ENCODE results near the gene LGR5. TPM values are rescaled to one million over a fixed set of nuclear protein-coding genes. Genes with fewer than 3 reads are reported as not detected.
A peak's percentile ranks its signal among the peaks of the same experiment; 100 is the strongest.

The LGR5 gene
- total and polyA plus RNA-seq, 10 of the 15 experiments (the other 5 are each of a cell fraction or from before 2014, with no cell fraction given): 2.1 TPM; not detected in 9

- Histone ChIP-seq H3K79me2 (ENCODE audit: control insufficient read depth, insufficient read depth, low read length) (no peaks in the 10 kb centered on the region), H3K27me3 (replicated peaks in 1 of 2; ENCODE audit: control insufficient read depth in 2 of 2, insufficient read depth in 2 of 2, low read length in 1 of 2) (peaks cover 0 to 2% of the 10 kb centered on the region in 2 experiments; a peak in 2 of 4 replicates), H3K27ac (ENCODE audit: control insufficient read depth, insufficient read depth) (no peak overlapping the region), H3K4me2 (ENCODE audit: control insufficient read depth, insufficient read depth) (no peak overlapping the region), H3K4me1 (ENCODE audit: control insufficient read depth, insufficient read depth, low read length) (no peaks in the 10 kb centered on the region), H3K4me3 (no peak overlapping the region), H4K20me1 (ENCODE audit: control insufficient read depth, insufficient read depth) (no peaks in the 10 kb centered on the region), H3K9ac (ENCODE audit: control insufficient read depth, insufficient read depth, low read length) (no peak overlapping the region), H2AFZ (ENCODE audit: control insufficient read depth, low read depth, low read length) (no peak overlapping the region), H3K36me3 (ENCODE audit: control insufficient read depth in 2 of 2, insufficient read depth in 2 of 2, low read length in 1 of 2) (no peaks in the 10 kb centered on the region), H3K9me3 (replicated peaks; ENCODE audit: control insufficient read depth, insufficient read depth, low read length) (no peaks in the 10 kb centered on the region)
- FAIRE-seq: peak; percentile 49
- ChIA-PET SMC1A (ENCODE audit: uncharacterized antibody, unreplicated experiment) (no interaction called here), POLR2A (no interaction called here), CTCF (no interaction called here), RAD21 (ENCODE audit: unreplicated experiment) (no interaction called here)
- intact Hi-C loops (cut with micrococcal nuclease; ENCODE audit: unreplicated experiment) (no loop called here), in situ Hi-C loops (cut with MboI) (no loop called here)
- ATAC-seq: no peak
- TF ChIP-seq RELA (IDR thresholded peaks at IDR 0.05; ENCODE audit: borderline replicate concordance, partially characterized antibody) (no peak), NFYA (IDR thresholded peaks at IDR 0.05; ENCODE audit: borderline replicate concordance, low read depth, low read length) (no peak), ZNF217 (IDR thresholded peaks at IDR 0.05) (no peak), EGR1 (IDR thresholded peaks at IDR 0.05; ENCODE audit: borderline replicate concordance in 1 of 2, low read depth in 2 of 2, low read length in 2 of 2) (no peak), CREM (IDR thresholded peaks at IDR 0.05; ENCODE audit: low read depth) (no peak), SUPT20H (IDR thresholded peaks at IDR 0.05; ENCODE audit: borderline replicate concordance, control insufficient read depth, low read depth, low read length) (no peak), RBBP5 (conservative IDR thresholded peaks at IDR 0.05) (no peak)
- TF ChIP-seq, protein P1, sequence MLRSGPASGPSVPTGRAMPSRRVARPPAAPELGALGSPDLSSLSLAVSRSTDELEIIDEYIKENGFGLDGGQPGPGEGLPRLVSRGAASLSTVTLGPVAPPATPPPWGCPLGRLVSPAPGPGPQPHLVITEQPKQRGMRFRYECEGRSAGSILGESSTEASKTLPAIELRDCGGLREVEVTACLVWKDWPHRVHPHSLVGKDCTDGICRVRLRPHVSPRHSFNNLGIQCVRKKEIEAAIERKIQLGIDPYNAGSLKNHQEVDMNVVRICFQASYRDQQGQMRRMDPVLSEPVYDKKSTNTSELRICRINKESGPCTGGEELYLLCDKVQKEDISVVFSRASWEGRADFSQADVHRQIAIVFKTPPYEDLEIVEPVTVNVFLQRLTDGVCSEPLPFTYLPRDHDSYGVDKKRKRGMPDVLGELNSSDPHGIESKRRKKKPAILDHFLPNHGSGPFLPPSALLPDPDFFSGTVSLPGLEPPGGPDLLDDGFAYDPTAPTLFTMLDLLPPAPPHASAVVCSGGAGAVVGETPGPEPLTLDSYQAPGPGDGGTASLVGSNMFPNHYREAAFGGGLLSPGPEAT (IDR thresholded peaks at IDR 0.05; ENCODE audit: low read depth): no peak
- WGBS (ENCODE audit: insufficient coverage, insufficient replicate concordance, low lambda C conversion rate, missing lambda C conversion rate): 0% methylated on average over 3 of the region's 3 CpGs
- DNase-seq (ENCODE audit: low read depth, low spot score): no peak
- BruUV-seq (replicated peaks): no TSS peak
Measured at GRCh38 chr12:71584356-71584755, 144.8 kb downstream of the LGR5 start.

Measured in GM12878 (cell line).